GM12872 (cell line): Measurements from ENCODE around the gene DMD.

Experiments
- TF ChIP-seq, protein P1 (sequence below): IDR thresholded peaks from 3 replicates; pipeline ENCODE4 v1.5.1; 2011; ENCODE audit warnings: low read depth, mild to moderate bottlenecking, low read length, moderate library complexity; ENCODE audit not compliant: insufficient read depth

Gene DMD

DNA sequence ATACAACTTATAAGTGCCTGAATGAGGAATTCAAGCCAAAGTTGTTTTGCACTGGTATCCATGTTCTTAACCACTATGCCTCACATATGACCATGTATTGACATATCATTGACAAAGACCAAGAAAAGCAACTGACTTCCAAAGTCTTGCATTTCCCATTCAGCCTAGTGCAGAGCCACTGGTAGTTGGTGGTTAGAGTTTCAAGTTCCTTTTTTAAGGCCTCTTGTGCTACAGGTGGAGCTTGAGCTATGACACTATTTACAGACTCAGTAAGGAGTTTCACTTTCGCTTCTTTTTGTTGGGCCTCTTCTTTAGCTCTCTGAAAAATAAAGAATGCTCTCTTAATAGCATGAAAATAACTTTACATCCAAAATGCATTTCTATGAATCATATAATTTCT lies 763.0 kb downstream of the DMD start:
- TF ChIP-seq, protein P1, sequence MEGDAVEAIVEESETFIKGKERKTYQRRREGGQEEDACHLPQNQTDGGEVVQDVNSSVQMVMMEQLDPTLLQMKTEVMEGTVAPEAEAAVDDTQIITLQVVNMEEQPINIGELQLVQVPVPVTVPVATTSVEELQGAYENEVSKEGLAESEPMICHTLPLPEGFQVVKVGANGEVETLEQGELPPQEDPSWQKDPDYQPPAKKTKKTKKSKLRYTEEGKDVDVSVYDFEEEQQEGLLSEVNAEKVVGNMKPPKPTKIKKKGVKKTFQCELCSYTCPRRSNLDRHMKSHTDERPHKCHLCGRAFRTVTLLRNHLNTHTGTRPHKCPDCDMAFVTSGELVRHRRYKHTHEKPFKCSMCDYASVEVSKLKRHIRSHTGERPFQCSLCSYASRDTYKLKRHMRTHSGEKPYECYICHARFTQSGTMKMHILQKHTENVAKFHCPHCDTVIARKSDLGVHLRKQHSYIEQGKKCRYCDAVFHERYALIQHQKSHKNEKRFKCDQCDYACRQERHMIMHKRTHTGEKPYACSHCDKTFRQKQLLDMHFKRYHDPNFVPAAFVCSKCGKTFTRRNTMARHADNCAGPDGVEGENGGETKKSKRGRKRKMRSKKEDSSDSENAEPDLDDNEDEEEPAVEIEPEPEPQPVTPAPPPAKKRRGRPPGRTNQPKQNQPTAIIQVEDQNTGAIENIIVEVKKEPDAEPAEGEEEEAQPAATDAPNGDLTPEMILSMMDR, result no peak

DNA sequence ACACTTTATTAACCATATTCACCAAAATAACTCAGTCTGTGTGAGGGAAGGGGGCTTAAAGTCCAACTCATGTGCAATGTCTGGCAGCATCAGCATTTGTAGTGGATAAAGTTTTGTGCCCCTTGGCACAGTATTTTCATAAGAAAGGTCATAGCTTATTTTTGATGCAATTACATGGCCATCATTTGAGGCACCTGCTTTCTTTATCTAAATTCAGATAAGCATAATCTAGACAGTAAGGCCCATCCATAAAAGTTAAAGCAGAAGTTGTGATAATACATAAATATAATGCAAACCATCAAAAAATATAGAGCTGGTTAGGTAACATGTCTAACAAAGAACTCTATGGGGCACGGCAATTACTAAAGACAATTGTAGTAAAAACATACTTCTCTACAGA lies 763.7 kb downstream of the DMD start:
- TF ChIP-seq, protein P1, result no peak

DNA sequence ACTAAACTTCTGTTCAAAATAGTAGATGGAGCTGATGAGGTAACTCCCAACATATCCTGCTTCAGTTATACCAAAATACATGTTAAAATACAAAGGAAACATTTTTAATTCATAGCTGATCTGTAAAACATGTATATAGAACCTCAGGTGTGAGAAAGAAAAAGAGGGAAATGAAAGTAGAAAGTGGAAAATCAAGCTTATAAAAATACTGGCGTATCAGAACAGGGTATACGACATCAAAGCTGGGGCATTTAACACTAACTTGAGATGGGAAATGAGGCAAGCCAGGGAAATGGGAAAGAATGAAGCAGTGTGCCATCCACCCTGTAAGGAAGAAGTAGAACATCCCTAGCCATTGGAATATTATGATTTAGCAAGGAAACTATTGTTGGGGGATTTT lies 767.5 kb downstream of the DMD start:
- TF ChIP-seq, protein P1, result no peak

DNA sequence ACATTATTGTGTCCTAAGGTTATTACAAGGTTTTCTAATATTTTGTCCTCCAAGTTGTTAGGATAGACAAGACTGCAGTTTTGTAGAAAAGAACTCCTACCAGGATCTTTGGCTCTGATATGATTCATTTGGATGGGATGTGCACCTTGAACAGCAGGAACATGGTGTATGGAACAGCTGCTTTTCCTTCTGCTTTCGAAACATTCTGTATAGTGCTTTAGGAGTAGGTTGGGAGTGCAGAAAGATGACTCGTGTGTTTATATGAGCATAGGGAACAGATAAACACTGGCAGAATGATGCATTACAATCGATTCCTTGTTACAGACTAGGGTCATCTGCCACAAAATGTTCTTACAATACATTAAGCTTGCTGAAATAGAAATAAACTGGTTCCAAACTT lies 790.1 kb downstream of the DMD start:
- TF ChIP-seq, protein P1, result no peak

DNA sequence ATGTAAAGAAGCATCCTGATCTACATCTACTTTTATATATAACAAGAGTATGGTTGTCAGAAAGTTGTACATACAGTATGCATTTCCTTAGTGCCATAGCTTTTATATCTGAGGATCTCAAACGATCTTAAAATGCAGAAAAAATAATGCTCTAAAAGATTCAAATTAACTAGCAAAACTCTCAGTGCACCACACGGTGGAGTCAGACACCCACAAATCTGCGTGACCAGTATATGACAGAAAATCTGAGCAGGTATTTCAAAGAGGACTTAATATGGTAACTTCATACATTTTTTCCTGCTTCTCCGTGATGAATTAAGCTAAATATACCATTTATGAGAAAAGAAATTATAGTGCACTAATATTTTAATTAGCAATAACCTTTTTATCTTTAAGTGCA lies 803.0 kb downstream of the DMD start:
- TF ChIP-seq, protein P1, result peak; percentile 16; the same call in 1 of the 3 replicates

DNA sequence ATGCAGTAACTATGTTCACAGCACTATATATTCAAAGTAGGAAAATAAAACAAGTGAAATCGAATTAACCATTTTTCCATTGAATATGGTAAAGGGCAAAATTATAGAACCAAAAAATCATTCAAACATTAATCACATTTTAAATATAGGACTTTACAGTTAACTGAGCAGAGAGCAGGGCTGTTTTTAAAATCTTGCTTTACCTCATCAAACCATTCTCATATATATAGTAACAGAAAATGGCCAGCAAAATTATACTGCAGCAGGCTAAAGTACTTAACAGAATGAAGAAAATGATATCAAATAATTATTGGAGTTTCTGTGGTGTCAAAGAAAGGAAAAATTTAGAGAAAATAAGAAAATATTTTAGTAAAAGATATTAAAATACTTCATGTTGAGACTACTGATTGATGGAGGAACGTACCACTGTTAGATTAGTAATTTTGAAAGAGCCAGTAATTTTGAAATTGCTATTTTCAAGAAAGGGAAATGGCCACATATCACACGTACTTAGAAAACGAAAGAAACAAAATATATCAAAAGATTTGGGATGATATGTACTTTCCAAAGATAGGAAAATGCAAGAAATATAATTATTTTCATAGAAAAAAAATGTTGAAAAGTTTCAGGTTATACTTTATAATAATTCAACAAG lies 813.7 kb downstream of the DMD start:
- TF ChIP-seq, protein P1, result no peak

DNA sequence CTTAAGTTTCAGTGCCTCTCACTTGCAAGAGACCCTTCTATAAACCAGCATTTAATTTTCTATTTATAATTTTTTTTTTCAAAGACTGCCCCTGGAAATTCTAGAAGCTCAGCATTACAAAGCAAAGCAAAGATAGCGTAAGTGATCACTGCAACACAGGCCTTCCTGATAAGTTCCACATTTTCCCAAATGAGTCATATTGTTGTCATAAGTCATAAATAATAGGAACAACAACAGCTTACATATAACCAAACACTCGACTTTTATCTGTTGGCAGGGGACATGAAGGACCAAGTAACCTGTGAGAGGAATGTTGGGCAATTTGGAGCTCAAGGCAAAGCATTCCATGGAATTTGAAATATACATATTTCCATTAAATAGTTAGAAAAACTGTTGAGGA lies 815.5 kb downstream of the DMD start:
- TF ChIP-seq, protein P1, result no peak
